HCT116 (cell line): ENCODE results near the gene TMEM184A. TPM values are rescaled to one million over a fixed set of nuclear protein-coding genes. Genes with fewer than 3 reads are reported as not detected.

Source experiments
- ATAC-seq: fragments of 200-7000 bp; cut with Tn5 transposase; 2 replicates; pipeline ENCODE4 v1.9.1; 2020; ENCODE audit warnings: mild to moderate bottlenecking, moderate library complexity
- BruUV-seq: library from RNA; stranded (reverse); fragments of 400-500 nt; replicated peaks from 2 replicates; lab custom pipeline; 2021; lab: Mats Ljungman, UMichigan
- CTCF ChIA-PET: fragments of 300-600 bp; sonication (Branson Sonifier 250); formaldehyde crosslinking; loops from one replicate; lab custom pipeline; 2021; ENCODE audit warnings: antibody characterized with exemption; lab: Charles Lee
- POLR2A ChIA-PET: fragments of 300-600, 350-600 bp; sonication (Branson Sonifier 250); formaldehyde crosslinking; loops from one replicate; lab custom pipeline; 2021; ENCODE audit warnings: antibody characterized with exemption; lab: Charles Lee
- RAD21 ChIA-PET, 2 experiments: fragments of 300-600 bp; sonication (Branson Sonifier 250); formaldehyde crosslinking; loops; one replicate each; lab custom pipeline; 2023; ENCODE audit warnings: low total read pairs in 2 of 2; ENCODE audit not compliant: uncharacterized antibody in 2 of 2, unreplicated experiment in 2 of 2, low non-redundant PET in 1 of 2; lab: Charles Lee
- DNase-seq: peaks from one replicate; pipeline ENCODE4 v3.0.0-alpha.2; 2010; ENCODE audit warnings: low read depth, low spot score
- H2AFZ ChIP-seq: fragments of 200-600 bp; shearing (Covaris generic), sonication (generic); 2 replicates; pipeline ENCODE4 v1.6.1; 2017; ENCODE audit warnings: low read depth, mixed run types, mixed read lengths, antibody characterized with exemption, low read length; ENCODE audit not compliant: poor library complexity, severe bottlenecking
- H3K27ac ChIP-seq: 2 replicates; pipeline ENCODE4 v1.5.1; 2012; ENCODE audit warnings: low read depth, low read length
- H3K27me3 ChIP-seq: fragments of 200-600 bp; sonication (generic); 2 replicates; pipeline ENCODE4 v1.6.1; 2016; ENCODE audit warnings: mixed run types, low read length, mixed read lengths; ENCODE audit not compliant: insufficient read depth
- H3K36me3 ChIP-seq, 2 experiments: fragments of 200-500 bp in 1 of 2; fragments of 200-600 bp in 1 of 2; sonication (Bioruptor generic) in 1 of 2; sonication (generic) in 1 of 2; 2 replicates each; pipeline versions ENCODE4 v1.5.1 to v1.6.1; 2014 to 2016; ENCODE audit warnings: low read length in 2 of 2, inconsistent platforms in 1 of 2, mixed read lengths in 1 of 2, mixed run types in 1 of 2; ENCODE audit not compliant: insufficient read depth in 2 of 2, control insufficient read depth in 1 of 2
- H3K4me1 ChIP-seq, 2 experiments: fragments of 200-600 bp in 1 of 2; sonication (generic) in 1 of 2; 2 replicates each; pipeline versions ENCODE4 v1.5.1 to v1.6.1; 2012 to 2017; ENCODE audit warnings: low read length in 2 of 2, inconsistent platforms in 1 of 2, mild to moderate bottlenecking in 1 of 2, mixed read lengths in 1 of 2, mixed run types in 1 of 2, moderate library complexity in 1 of 2; ENCODE audit not compliant: insufficient read depth in 2 of 2, control insufficient read depth in 1 of 2
- H3K4me2 ChIP-seq: fragments of 200-600 bp; sonication (generic); 2 replicates; pipeline ENCODE4 v1.6.1; 2017; ENCODE audit warnings: mixed run types, low read length, mixed read lengths
- H3K4me3 ChIP-seq, 2 experiments: fragments of 200-600 bp in 1 of 2; sonication (generic) in 1 of 2; replicated peaks in 1 of 2; 2 replicates each; pipeline ENCODE4 v1.5.1; 2011 to 2016; ENCODE audit warnings: low read length in 2 of 2, control low read depth in 1 of 2, low read depth in 1 of 2, mild to moderate bottlenecking in 1 of 2, mixed read lengths in 1 of 2, mixed run types in 1 of 2
- H3K79me2 ChIP-seq: fragments of 200-600 bp; sonication (generic); 2 replicates; pipeline ENCODE4 v1.6.1; 2017; ENCODE audit warnings: mild to moderate bottlenecking, mixed run types, low read length, moderate library complexity, mixed read lengths; ENCODE audit not compliant: insufficient read depth
- H3K9ac ChIP-seq: fragments of 200-600 bp; sonication (generic); 2 replicates; pipeline ENCODE4 v1.6.1; 2016; ENCODE audit warnings: low read length, mixed read lengths
- H3K9me2 ChIP-seq: fragments of 200-600 bp; sonication (generic), shearing (Covaris generic); 2 replicates; pipeline ENCODE4 v1.6.1; 2017; ENCODE audit warnings: mixed run types, mild to moderate bottlenecking, moderate library complexity; ENCODE audit not compliant: insufficient read depth
- H3K9me3 ChIP-seq, 2 experiments: fragments of 200-500 bp in 1 of 2; fragments of 200-600 bp in 1 of 2; sonication (Bioruptor generic) in 1 of 2; sonication (generic) in 1 of 2; 2 replicates each; pipeline ENCODE4 v1.6.1; 2014 to 2017; ENCODE audit warnings: low read length in 2 of 2, mixed read lengths in 2 of 2, inconsistent platforms in 1 of 2, low read depth in 1 of 2, mild to moderate bottlenecking in 1 of 2, mixed run types in 1 of 2, moderate library complexity in 1 of 2; ENCODE audit not compliant: control insufficient read depth in 1 of 2, insufficient read depth in 1 of 2
- H4K20me1 ChIP-seq: fragments of 200-600 bp; sonication (generic), shearing (Covaris generic); 2 replicates; pipeline ENCODE4 v1.6.1; 2017; ENCODE audit warnings: mixed run types, mild to moderate bottlenecking, moderate library complexity; ENCODE audit not compliant: insufficient read depth
- CBX3 ChIP-seq: IDR thresholded peaks from 2 replicates; pipeline ENCODE4 v1.6.1; 2012; ENCODE audit warnings: low read depth
- CEBPB ChIP-seq: IDR thresholded peaks from 2 replicates; pipeline ENCODE4 v1.6.1; 2012; ENCODE audit warnings: low read depth
- EGR1 ChIP-seq: IDR thresholded peaks from 2 replicates; pipeline ENCODE4 v1.6.1; 2012; ENCODE audit warnings: low read depth
- ELF1 ChIP-seq: IDR thresholded peaks from 2 replicates; pipeline ENCODE4 v1.6.1; 2012; ENCODE audit warnings: low read depth, borderline replicate concordance
- EZH2 ChIP-seq: fragments of 200-600 bp; sonication (generic); IDR thresholded peaks from 2 replicates; pipeline ENCODE4 v1.6.1; 2017; ENCODE audit warnings: antibody characterized with exemption, mixed run types
- FOSL1 ChIP-seq: IDR thresholded peaks from 2 replicates; pipeline ENCODE4 v1.6.1; 2012; ENCODE audit warnings: low read depth
- JUND ChIP-seq: IDR thresholded peaks from 2 replicates; pipeline ENCODE4 v1.6.1; 2012
- POLR2A ChIP-seq: IDR thresholded peaks from 2 replicates; pipeline ENCODE4 v1.7.0; 2011; ENCODE audit warnings: borderline replicate concordance; ENCODE audit not compliant: insufficient read depth, insufficient read length; ENCODE audit errors: extremely low read depth
- POLR2AphosphoS5 ChIP-seq: IDR thresholded peaks from 2 replicates; pipeline ENCODE4 v1.6.1; 2011; ENCODE audit warnings: mild to moderate bottlenecking, low read depth, low read length, moderate library complexity
- RAD21 ChIP-seq: IDR thresholded peaks from 2 replicates; pipeline ENCODE4 v1.6.1; 2012; ENCODE audit warnings: low read depth, mild to moderate bottlenecking
- SIN3A ChIP-seq: IDR thresholded peaks from 2 replicates; pipeline ENCODE4 v1.6.1; 2012; ENCODE audit warnings: low read depth
- SRF ChIP-seq: IDR thresholded peaks from 2 replicates; pipeline ENCODE4 v1.6.1; 2012; ENCODE audit warnings: low read depth
- TCF7L2 ChIP-seq: IDR thresholded peaks from 2 replicates; pipeline ENCODE4 v1.7.0; 2011; ENCODE audit warnings: borderline replicate concordance, inconsistent platforms; ENCODE audit not compliant: insufficient read depth, insufficient read length; ENCODE audit errors: extremely low read depth
- YY1 ChIP-seq: IDR thresholded peaks from 2 replicates; pipeline ENCODE4 v1.6.1; 2011; ENCODE audit warnings: low read length, low read depth, moderate library complexity, mild to moderate bottlenecking; ENCODE audit not compliant: insufficient replicate concordance; ENCODE audit errors: extremely low read depth
- ZFX ChIP-seq: fragments of 450-650 bp; IDR thresholded peaks from 2 replicates; pipeline ENCODE4 v1.6.1; 2017
- intact Hi-C: fragments of 100-400 bp; cut with micrococcal nuclease; formaldehyde crosslinking; loops from 2 replicates; pipeline ENCODE4 v1.10.0; 2022
- total RNA-seq: library from RNA; stranded (reverse); gene quantifications from one replicate; pipeline ENCODE4 v1.2.1, GENCODE V29; 2021; ENCODE audit not compliant: unreplicated experiment
- TF ChIP-seq, protein P1 (sequence below): IDR thresholded peaks from 2 replicates; pipeline ENCODE4 v1.6.1; 2011; ENCODE audit warnings: mild to moderate bottlenecking, low read length, moderate library complexity; ENCODE audit not compliant: insufficient replicate concordance; ENCODE audit errors: extremely low read depth
- TF ChIP-seq, protein P2 (sequence below): IDR thresholded peaks from 2 replicates; pipeline ENCODE4 v1.6.1; 2012
- TF ChIP-seq, protein P3 (sequence below): IDR thresholded peaks from 2 replicates; pipeline ENCODE4 v1.6.1; 2012
- TF ChIP-seq, protein P4 (sequence below): IDR thresholded peaks from 2 replicates; pipeline ENCODE4 v1.6.1; 2012; ENCODE audit warnings: low read depth

TMEM184A gene
- total RNA-seq, 1 experiment from 2014 or later = 34.8 TPM

DNA sequence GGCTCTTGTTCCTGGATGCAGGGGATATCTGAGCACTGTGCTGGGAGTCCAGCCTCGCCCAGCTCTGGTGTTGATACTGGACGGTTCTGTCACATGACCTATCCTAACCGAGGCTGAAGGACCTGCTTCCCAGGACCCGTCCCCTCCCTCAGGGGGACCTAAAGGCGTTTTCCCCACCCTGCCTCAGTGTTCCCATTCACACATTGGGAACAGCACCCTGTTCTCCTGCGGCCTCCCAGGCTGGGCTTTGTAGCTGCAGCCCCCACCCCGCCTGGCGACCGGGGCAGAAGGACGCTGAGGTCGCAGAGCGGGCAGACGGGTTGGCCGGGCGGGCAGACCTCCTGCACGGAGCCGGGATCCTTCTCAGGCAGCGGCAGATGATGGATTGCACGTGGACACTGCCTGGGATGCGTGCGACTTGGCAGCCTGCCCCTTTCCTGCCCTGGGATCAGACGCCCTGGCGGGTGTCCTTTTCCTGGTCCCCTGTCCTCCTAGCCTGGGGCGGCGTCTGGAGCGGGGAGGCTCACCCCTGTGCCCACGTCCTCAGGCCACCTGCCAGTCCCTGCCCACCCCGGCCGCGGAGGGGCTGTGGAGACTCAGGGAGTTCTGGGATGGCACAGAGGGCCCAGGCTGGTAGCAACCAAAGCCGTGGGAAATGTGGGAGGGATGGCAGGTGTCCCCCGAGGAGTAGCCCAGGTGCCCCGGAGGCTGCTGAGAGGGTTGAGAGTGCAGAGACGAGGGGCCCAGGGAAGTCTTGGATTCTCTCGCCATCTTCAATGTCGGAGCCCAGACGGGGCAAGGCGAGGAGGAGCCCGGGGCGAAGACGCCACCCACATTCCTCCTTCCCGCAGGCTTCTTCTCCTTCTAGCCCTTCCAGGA is 31.1 kb upstream of the TMEM184A start:
- intact Hi-C loops = no loop called here
- no peak overlapping the region for H3K4me2 ChIP-seq
- ATAC-seq (no peak), DNase-seq (no peak)
- peaks cover 23% of the 10 kb centered on the region; the same call in 1 of the 2 replicates for H3K27me3 ChIP-seq
- POLR2A ChIA-PET = interaction anchor here (1.0 kb wide), 1 partner anchor 16 kb away, joined by 3 read pairs; no protein-coding TSS in a partner anchor
- no TSS peak for BruUV-seq
- no peaks in the 10 kb centered on the region for H3K4me1 ChIP-seq
- no peaks in the 10 kb centered on the region for H3K9me2 ChIP-seq
- TF ChIP-seq, protein P1, sequence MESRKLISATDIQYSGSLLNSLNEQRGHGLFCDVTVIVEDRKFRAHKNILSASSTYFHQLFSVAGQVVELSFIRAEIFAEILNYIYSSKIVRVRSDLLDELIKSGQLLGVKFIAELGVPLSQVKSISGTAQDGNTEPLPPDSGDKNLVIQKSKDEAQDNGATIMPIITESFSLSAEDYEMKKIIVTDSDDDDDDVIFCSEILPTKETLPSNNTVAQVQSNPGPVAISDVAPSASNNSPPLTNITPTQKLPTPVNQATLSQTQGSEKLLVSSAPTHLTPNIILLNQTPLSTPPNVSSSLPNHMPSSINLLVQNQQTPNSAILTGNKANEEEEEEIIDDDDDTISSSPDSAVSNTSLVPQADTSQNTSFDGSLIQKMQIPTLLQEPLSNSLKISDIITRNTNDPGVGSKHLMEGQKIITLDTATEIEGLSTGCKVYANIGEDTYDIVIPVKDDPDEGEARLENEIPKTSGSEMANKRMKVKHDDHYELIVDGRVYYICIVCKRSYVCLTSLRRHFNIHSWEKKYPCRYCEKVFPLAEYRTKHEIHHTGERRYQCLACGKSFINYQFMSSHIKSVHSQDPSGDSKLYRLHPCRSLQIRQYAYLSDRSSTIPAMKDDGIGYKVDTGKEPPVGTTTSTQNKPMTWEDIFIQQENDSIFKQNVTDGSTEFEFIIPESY = no peak
- no peak for TF ChIP-seq POLR2AphosphoS5
- TF ChIP-seq ZFX = no peak
- TF ChIP-seq CEBPB = no peak
- TF ChIP-seq, protein P2, sequence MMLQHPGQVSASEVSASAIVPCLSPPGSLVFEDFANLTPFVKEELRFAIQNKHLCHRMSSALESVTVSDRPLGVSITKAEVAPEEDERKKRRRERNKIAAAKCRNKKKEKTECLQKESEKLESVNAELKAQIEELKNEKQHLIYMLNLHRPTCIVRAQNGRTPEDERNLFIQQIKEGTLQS = no peak
- no peak for TF ChIP-seq YY1
- no peak for TF ChIP-seq SRF
- TF ChIP-seq POLR2A = no peak
- no peak for TF ChIP-seq JUND
- no peak for TF ChIP-seq TCF7L2
- TF ChIP-seq, protein P3, sequence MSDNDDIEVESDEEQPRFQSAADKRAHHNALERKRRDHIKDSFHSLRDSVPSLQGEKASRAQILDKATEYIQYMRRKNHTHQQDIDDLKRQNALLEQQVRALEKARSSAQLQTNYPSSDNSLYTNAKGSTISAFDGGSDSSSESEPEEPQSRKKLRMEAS = no peak
- TF ChIP-seq, protein P4, sequence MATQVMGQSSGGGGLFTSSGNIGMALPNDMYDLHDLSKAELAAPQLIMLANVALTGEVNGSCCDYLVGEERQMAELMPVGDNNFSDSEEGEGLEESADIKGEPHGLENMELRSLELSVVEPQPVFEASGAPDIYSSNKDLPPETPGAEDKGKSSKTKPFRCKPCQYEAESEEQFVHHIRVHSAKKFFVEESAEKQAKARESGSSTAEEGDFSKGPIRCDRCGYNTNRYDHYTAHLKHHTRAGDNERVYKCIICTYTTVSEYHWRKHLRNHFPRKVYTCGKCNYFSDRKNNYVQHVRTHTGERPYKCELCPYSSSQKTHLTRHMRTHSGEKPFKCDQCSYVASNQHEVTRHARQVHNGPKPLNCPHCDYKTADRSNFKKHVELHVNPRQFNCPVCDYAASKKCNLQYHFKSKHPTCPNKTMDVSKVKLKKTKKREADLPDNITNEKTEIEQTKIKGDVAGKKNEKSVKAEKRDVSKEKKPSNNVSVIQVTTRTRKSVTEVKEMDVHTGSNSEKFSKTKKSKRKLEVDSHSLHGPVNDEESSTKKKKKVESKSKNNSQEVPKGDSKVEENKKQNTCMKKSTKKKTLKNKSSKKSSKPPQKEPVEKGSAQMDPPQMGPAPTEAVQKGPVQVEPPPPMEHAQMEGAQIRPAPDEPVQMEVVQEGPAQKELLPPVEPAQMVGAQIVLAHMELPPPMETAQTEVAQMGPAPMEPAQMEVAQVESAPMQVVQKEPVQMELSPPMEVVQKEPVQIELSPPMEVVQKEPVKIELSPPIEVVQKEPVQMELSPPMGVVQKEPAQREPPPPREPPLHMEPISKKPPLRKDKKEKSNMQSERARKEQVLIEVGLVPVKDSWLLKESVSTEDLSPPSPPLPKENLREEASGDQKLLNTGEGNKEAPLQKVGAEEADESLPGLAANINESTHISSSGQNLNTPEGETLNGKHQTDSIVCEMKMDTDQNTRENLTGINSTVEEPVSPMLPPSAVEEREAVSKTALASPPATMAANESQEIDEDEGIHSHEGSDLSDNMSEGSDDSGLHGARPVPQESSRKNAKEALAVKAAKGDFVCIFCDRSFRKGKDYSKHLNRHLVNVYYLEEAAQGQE = no peak
- no peak for TF ChIP-seq FOSL1
- no peak for TF ChIP-seq SIN3A
- TF ChIP-seq EGR1 = no peak
- TF ChIP-seq CBX3 = no peak
- TF ChIP-seq ELF1 = no peak
- TF ChIP-seq EZH2 = no peak
- no peak for TF ChIP-seq RAD21
- no peak overlapping the region for H3K4me3 ChIP-seq
- H3K9ac ChIP-seq = no peak overlapping the region
- no peaks in the 10 kb centered on the region for H4K20me1 ChIP-seq
- H2AFZ ChIP-seq = no peak overlapping the region
- RAD21 ChIA-PET = no interaction called here
- no peak overlapping the region for H3K27ac ChIP-seq
- CTCF ChIA-PET = no interaction called here
- no peaks in the 10 kb centered on the region for H3K36me3 ChIP-seq
- no peaks in the 10 kb centered on the region for H3K9me3 ChIP-seq
- no peaks in the 10 kb centered on the region for H3K79me2 ChIP-seq
